GM12891 (cell line): ENCODE results near the gene UIMC1.

Experiments used
- POLR2A ChIP-seq: IDR thresholded peaks from 2 replicates; pipeline ENCODE4 v1.6.1; 2011; ENCODE audit warnings: low read depth, low read length, control low read depth
- POLR2AphosphoS5 ChIP-seq: IDR thresholded peaks from 2 replicates; pipeline ENCODE4 v1.6.1; 2011; ENCODE audit warnings: low read depth, low read length, control low read depth
- SPI1 ChIP-seq: IDR thresholded peaks from 2 replicates; pipeline ENCODE4 v1.6.1; 2011; ENCODE audit warnings: low read depth, low read length, control low read depth

GRCh38 chr5:177003649-177004048 lies 2.9 kb downstream of the UIMC1 start:
- TF ChIP-seq POLR2A = no peak
- TF ChIP-seq POLR2AphosphoS5 = no peak
- no peak for TF ChIP-seq SPI1
